A549 (cell line): ENCODE measurements around the gene CACUL1. TPM values are rescaled to one million over a fixed set of nuclear protein-coding genes. Genes with fewer than 3 reads are reported as not detected.

Source experiments
- ATAC-seq, 2 experiments: fragments of 200-7000 bp in 1 of 2; fragments of >200 bp in 1 of 2; cut with Nextera tagmentation in 1 of 2; cut with Tn5 transposase in 1 of 2; 3 replicates each; pipeline versions ENCODE4 v1.8.0 to v1.9.1; 2018 to 2020; ENCODE audit warnings: mild to moderate bottlenecking in 1 of 2, moderate library complexity in 1 of 2
- CTCF ChIA-PET: fragments of 300-600 bp; sonication (Branson Sonifier 250); formaldehyde crosslinking; extraction: SDS; loops from one replicate; lab custom pipeline; 2021; ENCODE audit warnings: antibody characterized with exemption, inconsistent platforms; lab: Yijun Ruan, JAX
- POLR2A ChIA-PET: fragments of 350-600 bp; formaldehyde crosslinking; extraction: SDS; loops from one replicate; lab custom pipeline; 2021; ENCODE audit warnings: antibody characterized with exemption, inconsistent platforms; lab: Yijun Ruan, JAX
- DNase-seq, 2 experiments: peaks; one replicate each; pipeline versions ENCODE4 v3.0.0 to v3.0.0-alpha.2; 2011 to 2016; ENCODE audit warnings: low read depth in 1 of 2, low spot score in 1 of 2
- FAIRE-seq: peaks from 2 replicates; lab custom pipeline; 2011; peaks lifted over from hg19 to GRCh38; lab: Jason Lieb, UNC
- H3K27ac ChIP-seq, 2 experiments: fragments of >200 bp; sonication (Bioruptor Twin); formaldehyde crosslinking; 3 replicates each; pipeline ENCODE4 v1.5.1; 2016 to 2017
- H3K4me1 ChIP-seq: fragments of >200 bp; sonication (Bioruptor Twin); formaldehyde crosslinking; 3 replicates; pipeline ENCODE4 v1.6.1; 2016
- H3K4me2 ChIP-seq: fragments of >200 bp; sonication (Bioruptor Twin); formaldehyde crosslinking; 3 replicates; pipeline ENCODE4 v1.6.1; 2016
- H3K4me3 ChIP-seq: fragments of >200 bp; sonication (Bioruptor Twin); formaldehyde crosslinking; 3 replicates; pipeline ENCODE4 v1.5.1; 2016
- H3K9me3 ChIP-seq: fragments of >200 bp; sonication (Bioruptor Twin); formaldehyde crosslinking; 3 replicates; pipeline ENCODE4 v1.6.1; 2016
- ATOH8 ChIP-seq: fragments of 250-450 bp; sonication (Bioruptor Pico); IDR thresholded peaks from 2 replicates; pipeline ENCODE4 v1.5.0; 2020; ENCODE audit warnings: low read depth, mild to moderate bottlenecking, moderate library complexity
- CBX8 ChIP-seq: fragments of 200-600 bp; sonication (generic); IDR thresholded peaks from 2 replicates; pipeline ENCODE4 v1.6.1; 2016
- CHD2 ChIP-seq: fragments of 150-350 bp; IDR thresholded peaks from 2 replicates; pipeline ENCODE4 v1.6.1; 2014; ENCODE audit warnings: low read length; ENCODE audit not compliant: partially characterized antibody
- CHD4 ChIP-seq: fragments of 200-600 bp; sonication (generic); IDR thresholded peaks from 2 replicates; pipeline ENCODE4 v1.6.1; 2016; ENCODE audit warnings: antibody characterized with exemption, mild to moderate bottlenecking, borderline replicate concordance
- EHF ChIP-seq: fragments of 250-450 bp; sonication (Bioruptor Pico); IDR thresholded peaks from 2 replicates; pipeline ENCODE4 v1.5.0; 2020; ENCODE audit warnings: mild to moderate bottlenecking
- GATA3 ChIP-seq: IDR thresholded peaks from 2 replicates; pipeline ENCODE4 v1.6.1; 2012; ENCODE audit warnings: borderline replicate concordance
- HDAC2 ChIP-seq: fragments of 200-600 bp; sonication (generic); IDR thresholded peaks from 2 replicates; pipeline ENCODE4 v1.6.1; 2016
- HES2 ChIP-seq: fragments of >200 bp; sonication (Bioruptor Twin); formaldehyde crosslinking; IDR thresholded peaks from 2 replicates; pipeline ENCODE4 v1.6.1; 2016
- HEYL ChIP-seq: fragments of 250-450 bp; sonication (Bioruptor Pico); IDR thresholded peaks from 2 replicates; pipeline ENCODE4 v1.8.0; 2021; ENCODE audit warnings: mild to moderate bottlenecking, moderate library complexity
- HOXA7 ChIP-seq: fragments of 250-450 bp; sonication (Bioruptor Pico); IDR thresholded peaks from 2 replicates; pipeline ENCODE4 v1.5.0; 2020; ENCODE audit warnings: mild to moderate bottlenecking, moderate library complexity
- HOXB5 ChIP-seq: fragments of 250-450 bp; sonication (Bioruptor Pico); IDR thresholded peaks from 2 replicates; pipeline ENCODE4 v1.5.0; 2020; ENCODE audit warnings: mild to moderate bottlenecking, moderate library complexity
- JUN ChIP-seq, 2 experiments: fragments of >200 bp; sonication (Bioruptor Twin); formaldehyde crosslinking; IDR thresholded peaks; 2 replicates in 1 of 2; 3 replicates in 1 of 2; pipeline ENCODE4 v1.6.1; 2016 to 2017
- MAFK ChIP-seq: fragments of 450-650 bp; IDR thresholded peaks from 2 replicates; pipeline ENCODE4 v1.6.1; 2014; ENCODE audit not compliant: partially characterized antibody
- MAX ChIP-seq: IDR thresholded peaks from 2 replicates; pipeline ENCODE4 v1.6.1; 2012
- MAZ ChIP-seq: fragments of 150-350 bp; IDR thresholded peaks from 2 replicates; pipeline ENCODE4 v1.6.1; 2014; ENCODE audit warnings: antibody characterized with exemption, low read depth, low read length, borderline replicate concordance
- NPAS2 ChIP-seq: fragments of 250-450 bp; sonication (Bioruptor Pico); IDR thresholded peaks from 2 replicates; pipeline ENCODE4 v1.8.0; 2022; ENCODE audit warnings: mild to moderate bottlenecking, moderate library complexity, borderline replicate concordance
- NR3C1 ChIP-seq: fragments of >200 bp; sonication (Bioruptor Twin); formaldehyde crosslinking; IDR thresholded peaks from 3 replicates; pipeline ENCODE4 v1.6.1; 2017
- PBX3 ChIP-seq: IDR thresholded peaks from 2 replicates; pipeline ENCODE4 v1.6.1; 2012
- RARB ChIP-seq: fragments of 250-450 bp; sonication (Bioruptor Pico); IDR thresholded peaks from 2 replicates; pipeline ENCODE4 v1.8.0; 2021; ENCODE audit warnings: mild to moderate bottlenecking, moderate library complexity
- RCOR1 ChIP-seq: fragments of 150-350 bp; IDR thresholded peaks from 2 replicates; pipeline ENCODE4 v1.6.1; 2014; ENCODE audit warnings: antibody characterized with exemption, low read length, low read depth
- RNF2 ChIP-seq: fragments of 200-600 bp; sonication (generic); IDR thresholded peaks from 2 replicates; pipeline ENCODE4 v1.6.1; 2016; ENCODE audit warnings: low read depth, mild to moderate bottlenecking, antibody characterized with exemption, moderate library complexity, borderline replicate concordance
- SMC3 ChIP-seq: fragments of >200 bp; sonication (Bioruptor Twin); formaldehyde crosslinking; IDR thresholded peaks from 3 replicates; pipeline ENCODE4 v1.6.1; 2018; ENCODE audit warnings: inconsistent platforms
- TFCP2L1 ChIP-seq: fragments of 250-450 bp; sonication (Bioruptor Pico); IDR thresholded peaks from 2 replicates; pipeline ENCODE4 v1.5.0; 2021; ENCODE audit warnings: mild to moderate bottlenecking
- TP53 ChIP-seq: fragments of 250-450 bp; sonication (Bioruptor Pico); IDR thresholded peaks from 2 replicates; pipeline ENCODE4 v1.5.0; 2021; ENCODE audit warnings: mild to moderate bottlenecking, moderate library complexity
- ZSCAN20 ChIP-seq: fragments of 250-450 bp; sonication (Bioruptor Pico); IDR thresholded peaks from 2 replicates; pipeline ENCODE4 v1.8.0; 2022; ENCODE audit warnings: mild to moderate bottlenecking, moderate library complexity
- WGBS: methylation state at CpG from one replicate; pipeline ENCODE4 v1.1.6; 2017; ENCODE audit errors: missing lambda C conversion rate; 5-methylcytosine and 5-hydroxymethylcytosine counted together
- polyA plus RNA-seq, 4 experiments: library from polyadenylated mRNA; depleted of rRNA in 3 of 4; stranded (reverse); fragments of >200 nt; fragmentation: RNase III in 1 of 4; extraction: RNeasy Plus Mini Kit Qiagen cat#74134 plus additional on column Dnase treatment in 1 of 4; gene quantifications; 2 replicates in 3 of 4; 3 replicates in 1 of 4; pipeline ENCODE4 v1.2.3, GENCODE V29; 2011 to 2017
- TF ChIP-seq, protein P1 (sequence below): fragments of >200 bp; sonication (Bioruptor Twin); formaldehyde crosslinking; IDR thresholded peaks from 3 replicates; pipeline ENCODE4 v1.6.1; 2016
- TF ChIP-seq, protein P2 (sequence below): fragments of 150-350 bp; IDR thresholded peaks from 2 replicates; pipeline ENCODE4 v1.6.1; 2014; ENCODE audit warnings: low read depth, mild to moderate bottlenecking, low read length

The CACUL1 gene
- polyA plus RNA-seq, 2 of the 4 experiments (the other 2 are of a cell fraction) = 8.7 to 15.6 TPM

DNA sequence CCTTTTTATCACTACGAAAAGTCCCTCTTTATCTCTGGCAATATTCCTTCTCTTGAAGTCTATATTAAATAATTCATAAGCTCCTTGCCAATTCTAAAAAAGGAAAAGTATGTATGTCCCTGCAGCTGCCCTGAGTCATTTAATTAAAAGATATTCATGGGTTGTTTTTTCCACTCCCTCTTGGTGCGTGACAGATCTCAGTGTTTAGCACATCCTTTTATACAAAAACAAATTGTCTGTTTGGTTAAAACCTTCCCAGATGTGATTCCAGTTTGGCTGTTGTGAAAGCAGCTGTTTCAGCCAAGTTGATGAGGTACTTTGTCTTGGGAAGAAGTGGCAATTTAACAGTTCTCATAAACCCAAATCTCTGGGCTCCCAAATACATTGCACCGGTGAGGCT, 125.6 kb downstream of the CACUL1 start:
- Histone ChIP-seq H3K27ac (no peak overlapping the region), H3K4me2 (no peak overlapping the region), H3K9me3 (no peaks in the 10 kb centered on the region), H3K4me1 (no peaks in the 10 kb centered on the region), H3K4me3 (no peak overlapping the region)
- WGBS = 40% methylated on average over 3 of the region's 3 CpGs
- no peak for FAIRE-seq
- no peak for TF ChIP-seq ZSCAN20
- no peak for TF ChIP-seq HES2
- no peak for TF ChIP-seq RNF2
- no peak for TF ChIP-seq ATOH8
- no peak for TF ChIP-seq RARB (CRISPR knock-in tag)
- no peak for TF ChIP-seq TP53
- no peak for TF ChIP-seq CHD4
- TF ChIP-seq HOXA7 (CRISPR knock-in tag) = no peak
- no peak for TF ChIP-seq NPAS2 (CRISPR knock-in tag)
- TF ChIP-seq NR3C1 = no peak
- no peak for TF ChIP-seq HEYL (CRISPR knock-in tag)
- no peak for TF ChIP-seq MAZ
- no peak for TF ChIP-seq SMC3
- TF ChIP-seq CBX8 = no peak
- TF ChIP-seq, protein P1, sequence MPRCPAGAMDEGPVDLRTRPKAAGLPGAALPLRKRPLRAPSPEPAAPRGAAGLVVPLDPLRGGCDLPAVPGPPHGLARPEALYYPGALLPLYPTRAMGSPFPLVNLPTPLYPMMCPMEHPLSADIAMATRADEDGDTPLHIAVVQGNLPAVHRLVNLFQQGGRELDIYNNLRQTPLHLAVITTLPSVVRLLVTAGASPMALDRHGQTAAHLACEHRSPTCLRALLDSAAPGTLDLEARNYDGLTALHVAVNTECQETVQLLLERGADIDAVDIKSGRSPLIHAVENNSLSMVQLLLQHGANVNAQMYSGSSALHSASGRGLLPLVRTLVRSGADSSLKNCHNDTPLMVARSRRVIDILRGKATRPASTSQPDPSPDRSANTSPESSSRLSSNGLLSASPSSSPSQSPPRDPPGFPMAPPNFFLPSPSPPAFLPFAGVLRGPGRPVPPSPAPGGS = no peak
- TF ChIP-seq PBX3 = no peak
- TF ChIP-seq GATA3 = no peak
- no peak for TF ChIP-seq CHD2
- CTCF ChIA-PET = interaction anchor here (0.6 to 1.3 kb wide), 3 partner anchors 13 to 419 kb away, joined by 3 to 5 read pairs (median 4); no protein-coding TSS in a partner anchor
- ATAC-seq = no peak
- POLR2A ChIA-PET = no interaction called here
- DNase-seq = no peak

DNA sequence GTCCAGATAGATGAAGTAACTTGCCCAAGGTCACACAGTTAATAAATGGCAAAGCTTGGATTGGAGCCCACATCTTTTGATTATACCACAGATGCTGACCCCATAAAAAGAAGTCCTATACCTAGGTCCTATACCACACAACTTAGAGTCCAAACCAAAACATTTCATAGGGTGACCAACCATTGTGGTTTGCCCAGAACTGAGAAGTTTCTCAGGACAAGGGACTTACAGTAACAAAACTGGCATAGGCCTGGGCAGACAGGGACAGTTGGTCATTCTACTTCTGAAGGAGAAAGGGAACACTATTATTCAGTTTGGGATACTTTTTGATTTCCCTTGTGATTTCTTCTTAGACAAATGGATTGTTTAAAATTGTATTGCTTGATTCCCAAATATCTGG, 126.4 kb downstream of the CACUL1 start:
- Histone ChIP-seq H3K4me1 (no peaks in the 10 kb centered on the region), H3K4me3 (no peak overlapping the region), H3K4me2 (no peak overlapping the region), H3K9me3 (no peaks in the 10 kb centered on the region; the same call in 2 of the 3 replicates), H3K27ac (no peak overlapping the region)
- ChIA-PET POLR2A (no interaction called here), CTCF (interaction anchor here (0.7 to 1.3 kb wide), 3 partner anchors 8 to 171 kb away, joined by 3 to 5 read pairs (median 4); no protein-coding TSS in a partner anchor)
- ATAC-seq (no peak), DNase-seq (no peak), FAIRE-seq (no peak)
- TF ChIP-seq MAX (no peak), CBX8 (no peak), JUN (IDR thresholded peaks at IDR 0.05) (no peak), RARB (CRISPR knock-in tag) (no peak), TFCP2L1 (CRISPR knock-in tag) (no peak), PBX3 (no peak), RCOR1 (no peak), MAFK (no peak), EHF (CRISPR knock-in tag) (no peak), NPAS2 (CRISPR knock-in tag) (no peak), HDAC2 (no peak), HOXB5 (CRISPR knock-in tag) (no peak)
- TF ChIP-seq, protein P2, sequence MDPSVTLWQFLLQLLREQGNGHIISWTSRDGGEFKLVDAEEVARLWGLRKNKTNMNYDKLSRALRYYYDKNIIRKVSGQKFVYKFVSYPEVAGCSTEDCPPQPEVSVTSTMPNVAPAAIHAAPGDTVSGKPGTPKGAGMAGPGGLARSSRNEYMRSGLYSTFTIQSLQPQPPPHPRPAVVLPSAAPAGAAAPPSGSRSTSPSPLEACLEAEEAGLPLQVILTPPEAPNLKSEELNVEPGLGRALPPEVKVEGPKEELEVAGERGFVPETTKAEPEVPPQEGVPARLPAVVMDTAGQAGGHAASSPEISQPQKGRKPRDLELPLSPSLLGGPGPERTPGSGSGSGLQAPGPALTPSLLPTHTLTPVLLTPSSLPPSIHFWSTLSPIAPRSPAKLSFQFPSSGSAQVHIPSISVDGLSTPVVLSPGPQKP = no peak
